Measurements from ENCODE around the gene PILRB. TPM values are rescaled to one million over a fixed set of nuclear protein-coding genes. Genes with fewer than 3 reads are reported as not detected.

The PILRB gene
- total and polyA plus RNA-seq, 9 of the 15 experiments (the other 6 are each of a cell fraction or from before 2014, with no cell fraction given): 6.2 to 94.6 (median 37.0) TPM

DNA sequence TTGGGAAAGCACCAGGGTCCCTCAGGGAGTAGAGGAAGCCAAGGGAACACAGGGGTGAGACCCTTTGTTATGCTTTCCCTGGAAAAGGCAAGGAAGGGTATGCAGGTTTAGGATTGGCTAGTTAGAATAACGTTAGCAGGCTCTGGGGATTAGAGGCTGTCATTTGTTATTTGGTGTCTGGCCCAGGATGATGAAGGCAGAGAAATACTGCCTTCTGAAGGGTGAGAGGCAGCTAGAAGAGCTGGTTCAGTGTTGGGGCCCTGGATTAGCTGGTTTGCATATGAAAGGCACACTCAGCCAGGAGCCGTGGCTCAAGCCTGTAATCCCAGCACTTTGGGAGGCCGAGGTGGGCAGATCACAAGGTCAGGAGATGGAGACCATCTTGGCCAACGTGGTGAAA lies 12.4 kb downstream of the PILRB start:
- no peaks in the 10 kb centered on the region for H3K9me3 ChIP-seq (replicated peaks; ENCODE audit: control insufficient read depth, insufficient read depth, low read depth, low read length)
- CTCF ChIA-PET (ENCODE audit: low intra/inter-chr PET ratio): no interaction called here
- H3K27me3 ChIP-seq (ENCODE audit: control insufficient read depth in 2 of 2, insufficient read depth in 2 of 2, low read length in 2 of 2): no peaks in the 10 kb centered on the region
- peaks cover 2 to 45% of the 10 kb centered on the region in 2 experiments; a peak in 3 of 5 replicates for H3K4me1 ChIP-seq (replicated peaks in 1 of 2; ENCODE audit: control insufficient read depth in 2 of 2, insufficient read depth in 2 of 2, low read length in 2 of 2)
- ATAC-seq: no peak
- no peak for DNase-seq (ENCODE audit: extremely low read depth in 1 of 4, low spot score in 3 of 4)
- H3K4me2 ChIP-seq (ENCODE audit: insufficient read depth, low read length): no peak overlapping the region
- in situ Hi-C loops (cut with MboI): no loop called here
- no peaks in the 10 kb centered on the region for H3K9me1 ChIP-seq (ENCODE audit: control insufficient read depth, insufficient read depth, low read length)
- H3K79me2 ChIP-seq (ENCODE audit: control insufficient read depth, insufficient read depth, low read length): no peaks in the 10 kb centered on the region
- H3K36me3 ChIP-seq (ENCODE audit: control insufficient read depth, insufficient read depth, low read length): peaks cover 11% of the 10 kb centered on the region; the same call in 1 of the 3 replicates
- FAIRE-seq: no peak
- no peak overlapping the region for H2AFZ ChIP-seq (ENCODE audit: low read depth, low read length)
- no peak overlapping the region for H3K27ac ChIP-seq (ENCODE audit: extremely low read depth, low read depth, low read length)
- no peak overlapping the region; a peak in 1 of 4 replicates for H3K9ac ChIP-seq (ENCODE audit: insufficient read depth in 1 of 2, low read depth in 2 of 2, low read length in 2 of 2)
- H3K4me3 ChIP-seq: no peak overlapping the region
- BruUV-seq (replicated peaks): no TSS peak
- TF ChIP-seq KDM5B (IDR thresholded peaks at IDR 0.05; ENCODE audit: insufficient replicate concordance, low read depth, low read length) (no peak), ARNT (IDR thresholded peaks at IDR 0.05) (no peak), POLR2AphosphoS5 (IDR thresholded peaks at IDR 0.05; ENCODE audit: control insufficient read depth, insufficient read depth, low read depth, low read length) (0 out of 2 replicates have a peak, but pooled peaks have one; percentile 16), POLR2A (conservative IDR thresholded peaks at IDR 0.05) (peak; percentile 8; the same call in 1 of the 2 replicates)
- TF ChIP-seq, protein P1, sequence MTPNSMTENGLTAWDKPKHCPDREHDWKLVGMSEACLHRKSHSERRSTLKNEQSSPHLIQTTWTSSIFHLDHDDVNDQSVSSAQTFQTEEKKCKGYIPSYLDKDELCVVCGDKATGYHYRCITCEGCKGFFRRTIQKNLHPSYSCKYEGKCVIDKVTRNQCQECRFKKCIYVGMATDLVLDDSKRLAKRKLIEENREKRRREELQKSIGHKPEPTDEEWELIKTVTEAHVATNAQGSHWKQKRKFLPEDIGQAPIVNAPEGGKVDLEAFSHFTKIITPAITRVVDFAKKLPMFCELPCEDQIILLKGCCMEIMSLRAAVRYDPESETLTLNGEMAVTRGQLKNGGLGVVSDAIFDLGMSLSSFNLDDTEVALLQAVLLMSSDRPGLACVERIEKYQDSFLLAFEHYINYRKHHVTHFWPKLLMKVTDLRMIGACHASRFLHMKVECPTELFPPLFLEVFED (CRISPR knock-in tag; conservative IDR thresholded peaks at IDR 0.05): 0 out of 2 replicates have a peak, but pooled peaks have one; percentile 47
- WGBS (ENCODE audit: insufficient coverage, low coverage, missing lambda C conversion rate): 44% methylated on average over 4 of the region's 4 CpGs
- POLR2A ChIA-PET: interaction anchor here (0.5 to 0.6 kb wide), 3 partner anchors 12 to 756 kb away, joined by 3 read pairs; no protein-coding TSS in a partner anchor
- intact Hi-C loops (cut with micrococcal nuclease): loop anchor here (5.0 kb wide), 1 partner anchor 37 kb away; no protein-coding TSS in a partner anchor
- no peaks in the 10 kb centered on the region for H4K20me1 ChIP-seq (replicated peaks; ENCODE audit: control insufficient read depth, insufficient read depth, low read length)
